ENCODE results near the gene TUT1.
"Not testable (repeated sequence)": the region's sequence is repeated elsewhere in the genome, so short reads cannot be mapped to it uniquely, and the experiment has no call there.

The TUT1 gene

GRCh38 chr11:62560566-62561103 is 30.7 kb downstream of the TUT1 start:
- H3K36me3 ChIP-seq (ENCODE audit: insufficient read depth), result peaks cover 23% of the 10 kb centered on the region; the same call in 1 of the 2 replicates
- H3K4me3 ChIP-seq (IDR thresholded peaks at IDR 0.05; ENCODE audit: insufficient read depth, low read depth, low read length), result no peak overlapping the region
- H2AFZ ChIP-seq (ENCODE audit: low read depth), result no peak overlapping the region
- H3K27me3 ChIP-seq (ENCODE audit: insufficient read depth, low read depth), result no peaks in the 10 kb centered on the region
- H3K79me2 ChIP-seq (ENCODE audit: insufficient read depth, low read depth), result peaks cover 32% of the 10 kb centered on the region; the same call in 1 of the 2 replicates
- peak overlapping the region; percentile 97; the same call in 1 of the 2 replicates for H3K27ac ChIP-seq
- H3K4me2 ChIP-seq, result peak overlapping the region; percentile 63; the same call in 1 of the 2 replicates
- H4K20me1 ChIP-seq (ENCODE audit: insufficient read depth), result no peaks in the 10 kb centered on the region
- no peak overlapping the region for H3K9ac ChIP-seq
- peaks cover 95% of the 10 kb centered on the region for H3K4me1 ChIP-seq (ENCODE audit: low read depth, poor library complexity, severe bottlenecking)
- peak; percentile 74 for TF ChIP-seq CTCF (conservative IDR thresholded peaks at IDR 0.05; ENCODE audit: low read depth, low read length)

DNA sequence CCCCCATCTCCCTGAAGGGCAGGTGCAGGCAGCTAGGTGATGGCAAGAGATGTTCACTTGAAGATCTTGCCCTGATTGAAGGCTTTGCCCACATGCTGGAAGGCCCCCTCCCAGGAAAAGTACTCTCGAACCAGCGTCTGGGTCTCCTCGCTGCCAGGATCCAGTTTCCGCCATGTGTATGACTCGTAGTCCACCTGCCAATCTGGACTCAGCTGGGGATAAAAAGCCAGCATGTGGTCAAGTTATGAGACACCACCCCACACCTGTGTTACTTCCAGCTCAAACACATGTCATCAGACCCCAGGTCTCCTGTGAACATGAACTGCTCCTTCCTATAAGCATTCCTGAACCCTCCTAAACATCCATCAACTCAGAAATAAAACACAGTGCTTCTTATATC is 31.7 kb downstream of the TUT1 start:
- Histone ChIP-seq H3K79me2 (ENCODE audit: insufficient read depth, low read depth) (peaks cover 22% of the 10 kb centered on the region; the same call in 1 of the 2 replicates), H3K4me2 (peak overlapping the region; percentile 93; the same call in 1 of the 2 replicates), H3K4me1 (ENCODE audit: low read depth, poor library complexity, severe bottlenecking) (peaks cover 97% of the 10 kb centered on the region), H3K36me3 (ENCODE audit: insufficient read depth) (peaks cover 15% of the 10 kb centered on the region; the same call in 1 of the 2 replicates), H3K27ac (peak overlapping the region; percentile 97; the same call in 1 of the 2 replicates)
- not testable (repeated sequence) for H3K9ac ChIP-seq; H3K4me3 ChIP-seq (IDR thresholded peaks at IDR 0.05; ENCODE audit: insufficient read depth, low read depth, low read length); H2AFZ ChIP-seq (ENCODE audit: low read depth); H4K20me1 ChIP-seq (ENCODE audit: insufficient read depth); H3K27me3 ChIP-seq (ENCODE audit: insufficient read depth, low read depth)

GRCh38 chr11:62559204-62559603 is 32.1 kb downstream of the TUT1 start:
- peaks cover 18% of the 10 kb centered on the region; the same call in 1 of the 2 replicates for H3K79me2 ChIP-seq (ENCODE audit: insufficient read depth, low read depth)
- peak overlapping the region; percentile 97; the same call in 1 of the 2 replicates for H3K27ac ChIP-seq
- no peak overlapping the region for H3K9ac ChIP-seq
- H3K36me3 ChIP-seq (ENCODE audit: insufficient read depth), result peaks cover 15% of the 10 kb centered on the region; the same call in 1 of the 2 replicates
- H2AFZ ChIP-seq (ENCODE audit: low read depth), result no peak overlapping the region
- H3K4me3 ChIP-seq (IDR thresholded peaks at IDR 0.05; ENCODE audit: insufficient read depth, low read depth, low read length), result no peak overlapping the region
- TF ChIP-seq CTCF (conservative IDR thresholded peaks at IDR 0.05; ENCODE audit: low read depth, low read length), result no peak
- H3K4me2 ChIP-seq, result peak overlapping the region; percentile 93
- H3K27me3 ChIP-seq (ENCODE audit: insufficient read depth, low read depth), result no peaks in the 10 kb centered on the region
- no peaks in the 10 kb centered on the region for H4K20me1 ChIP-seq (ENCODE audit: insufficient read depth)
- H3K4me1 ChIP-seq (ENCODE audit: low read depth, poor library complexity, severe bottlenecking), result peaks cover 97% of the 10 kb centered on the region

DNA sequence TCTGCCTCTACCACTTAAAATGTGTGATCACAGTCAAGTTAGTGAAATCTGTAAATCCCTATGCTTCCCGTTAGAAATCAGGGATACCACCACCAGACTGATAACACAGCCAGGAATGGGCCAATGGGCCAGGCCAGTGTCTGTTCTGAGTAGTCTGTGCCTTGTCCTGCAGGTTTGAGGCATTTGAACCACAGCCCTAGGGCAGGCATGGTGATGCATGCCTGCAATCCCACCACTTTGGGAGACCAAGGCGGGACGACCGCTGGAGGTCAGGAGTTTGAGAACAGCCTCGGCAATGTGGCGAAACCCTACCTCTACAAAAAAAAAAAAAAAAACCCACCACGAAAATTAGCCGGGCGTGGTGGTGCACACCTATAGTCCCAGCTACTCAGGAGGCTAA is 32.7 kb downstream of the TUT1 start:
- peaks cover 13% of the 10 kb centered on the region; the same call in 1 of the 2 replicates for H3K79me2 ChIP-seq (ENCODE audit: insufficient read depth, low read depth)
- no peak overlapping the region for H3K4me3 ChIP-seq (IDR thresholded peaks at IDR 0.05; ENCODE audit: insufficient read depth, low read depth, low read length)
- H2AFZ ChIP-seq (ENCODE audit: low read depth), result no peak overlapping the region
- H3K36me3 ChIP-seq (ENCODE audit: insufficient read depth), result peaks cover 15% of the 10 kb centered on the region; the same call in 1 of the 2 replicates
- H3K27me3 ChIP-seq (ENCODE audit: insufficient read depth, low read depth), result no peaks in the 10 kb centered on the region
- H3K9ac ChIP-seq, result no peak overlapping the region
- peak overlapping the region; percentile 97 for H3K27ac ChIP-seq
- H4K20me1 ChIP-seq (ENCODE audit: insufficient read depth), result no peaks in the 10 kb centered on the region
- no peak for TF ChIP-seq CTCF (conservative IDR thresholded peaks at IDR 0.05; ENCODE audit: low read depth, low read length)
- peaks cover 98% of the 10 kb centered on the region for H3K4me1 ChIP-seq (ENCODE audit: low read depth, poor library complexity, severe bottlenecking)
- peak overlapping the region; percentile 93 for H3K4me2 ChIP-seq

Measured in KMS-11 (cell line).